BE2C (cell line): ENCODE data around the gene IL32.

Experiments
- DNase-seq: peaks from one replicate; pipeline ENCODE4 v3.0.0-alpha.2; 2020
- H3K27me3 ChIP-seq: fragments of 250-450 bp; sonication (Bioruptor Pico); 2 replicates; pipeline ENCODE4 v1.5.1; 2020; ENCODE audit warnings: mild to moderate bottlenecking
- H3K36me3 ChIP-seq: fragments of 250-450 bp; sonication (Bioruptor Pico); 2 replicates; pipeline ENCODE4 v1.5.1; 2020; ENCODE audit warnings: mild to moderate bottlenecking
- H3K4me1 ChIP-seq: fragments of 250-450 bp; sonication (Bioruptor Pico); 2 replicates; pipeline ENCODE4 v1.5.1; 2020
- H3K4me3 ChIP-seq: 2 replicates; pipeline ENCODE4 v1.5.1; 2011; ENCODE audit warnings: low read depth, low read length
- H3K9me3 ChIP-seq: fragments of 250-450 bp; sonication (Bioruptor Pico); 2 replicates; pipeline ENCODE4 v1.5.1; 2020
- TF ChIP-seq, protein P1 (sequence below): IDR thresholded peaks from 2 replicates; pipeline ENCODE4 v1.5.1; 2012; ENCODE audit warnings: mild to moderate bottlenecking, low read depth, low read length

Gene IL32

DNA sequence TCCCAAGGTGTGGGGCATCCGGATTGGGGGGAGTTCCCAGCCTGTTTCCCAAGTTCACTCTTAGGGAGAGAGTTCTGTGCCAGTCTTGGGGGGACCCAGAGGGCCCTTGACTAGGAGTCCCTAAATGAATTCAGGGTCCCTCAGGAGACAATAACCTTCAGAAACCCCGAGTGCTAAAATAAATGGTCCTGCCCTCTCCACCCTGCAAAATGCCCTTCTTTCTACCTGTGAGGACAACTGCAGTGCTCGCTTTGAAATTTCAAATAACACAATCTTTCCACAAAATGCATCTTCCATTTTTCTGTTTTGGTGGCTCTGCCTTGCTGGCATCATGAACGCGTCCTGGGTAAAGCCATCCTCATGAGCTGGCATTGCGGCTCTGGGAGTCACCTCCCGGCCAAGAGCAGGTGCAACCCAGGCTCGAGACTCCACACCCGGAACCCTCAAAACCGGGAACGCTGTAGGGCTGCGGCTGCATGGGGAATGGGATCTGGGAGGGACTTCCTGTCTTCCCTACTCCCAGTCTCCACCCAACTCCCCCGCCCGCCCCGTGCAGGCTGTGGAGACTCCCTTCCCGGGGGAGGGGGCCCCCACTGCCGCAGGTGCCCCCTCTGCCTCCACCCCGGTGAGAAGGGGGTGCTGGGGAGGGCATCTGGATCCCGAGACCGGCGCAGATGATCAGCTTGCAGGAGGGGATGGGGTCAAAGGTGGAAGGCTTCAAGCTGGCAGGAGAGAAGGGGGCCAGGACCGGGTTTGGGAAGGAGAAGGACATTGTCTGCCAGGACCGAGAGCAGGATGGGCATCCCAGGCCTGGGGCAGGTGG lies 46.8 kb downstream of the IL32 start, which contains the start of gene ZNF205:
Gene ZNF205, plus strand, starts transcription at position 529 of the 823 bp plus-strand sequence. CDS start 845 bp downstream, outside the sequence.
- H3K27me3 ChIP-seq: no peaks in the 10 kb centered on the region
- no peaks in the 10 kb centered on the region; the same call in 1 of the 2 replicates for H3K4me1 ChIP-seq
- TF ChIP-seq, protein P1, sequence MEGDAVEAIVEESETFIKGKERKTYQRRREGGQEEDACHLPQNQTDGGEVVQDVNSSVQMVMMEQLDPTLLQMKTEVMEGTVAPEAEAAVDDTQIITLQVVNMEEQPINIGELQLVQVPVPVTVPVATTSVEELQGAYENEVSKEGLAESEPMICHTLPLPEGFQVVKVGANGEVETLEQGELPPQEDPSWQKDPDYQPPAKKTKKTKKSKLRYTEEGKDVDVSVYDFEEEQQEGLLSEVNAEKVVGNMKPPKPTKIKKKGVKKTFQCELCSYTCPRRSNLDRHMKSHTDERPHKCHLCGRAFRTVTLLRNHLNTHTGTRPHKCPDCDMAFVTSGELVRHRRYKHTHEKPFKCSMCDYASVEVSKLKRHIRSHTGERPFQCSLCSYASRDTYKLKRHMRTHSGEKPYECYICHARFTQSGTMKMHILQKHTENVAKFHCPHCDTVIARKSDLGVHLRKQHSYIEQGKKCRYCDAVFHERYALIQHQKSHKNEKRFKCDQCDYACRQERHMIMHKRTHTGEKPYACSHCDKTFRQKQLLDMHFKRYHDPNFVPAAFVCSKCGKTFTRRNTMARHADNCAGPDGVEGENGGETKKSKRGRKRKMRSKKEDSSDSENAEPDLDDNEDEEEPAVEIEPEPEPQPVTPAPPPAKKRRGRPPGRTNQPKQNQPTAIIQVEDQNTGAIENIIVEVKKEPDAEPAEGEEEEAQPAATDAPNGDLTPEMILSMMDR: no peak
- peaks cover 7% of the 10 kb centered on the region; the same call in 1 of the 2 replicates for H3K36me3 ChIP-seq
- peak within 1 kb of the TSS; percentile 96 for H3K4me3 ChIP-seq
- peak; percentile 82 for DNase-seq
- no peaks in the 10 kb centered on the region for H3K9me3 ChIP-seq

DNA sequence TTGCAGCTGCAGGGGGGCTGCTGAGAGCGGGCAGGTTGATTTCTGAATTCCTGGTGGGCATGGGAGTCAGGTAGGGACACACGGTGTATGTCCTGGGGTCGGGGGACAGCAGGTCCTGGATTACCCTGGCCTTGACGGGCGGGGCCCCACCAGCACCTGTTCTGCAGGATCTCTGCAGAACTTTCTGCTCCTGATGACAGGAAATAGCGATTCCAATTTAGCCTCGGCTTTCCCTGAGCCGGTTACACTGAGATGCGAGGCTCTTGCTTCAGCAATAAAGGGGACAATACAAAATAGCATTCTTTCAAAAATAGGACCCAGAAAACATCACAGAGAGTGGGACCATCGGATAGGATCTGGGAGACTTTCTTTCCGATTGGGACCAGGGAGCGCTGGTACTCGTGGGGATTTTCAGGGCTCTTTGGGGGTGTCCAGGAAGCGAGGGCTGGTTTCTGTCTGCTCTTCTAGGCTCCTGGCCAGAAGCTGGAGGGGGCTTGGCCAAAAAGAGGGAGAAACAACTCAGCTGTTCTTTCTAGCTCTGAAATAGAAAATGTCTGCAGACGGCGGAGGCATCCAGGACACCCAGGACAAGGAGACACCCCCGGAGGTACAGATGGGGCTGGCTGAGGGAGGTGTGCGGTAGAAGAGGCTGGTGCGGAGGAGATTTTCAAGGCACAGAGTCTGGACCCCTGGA lies 47.6 kb downstream of the IL32 start:
- peak overlapping the region; percentile 96 for H3K4me3 ChIP-seq
- H3K9me3 ChIP-seq: no peaks in the 10 kb centered on the region
- TF ChIP-seq, protein P1: no peak
- H3K36me3 ChIP-seq: peaks cover 7% of the 10 kb centered on the region; the same call in 1 of the 2 replicates
- DNase-seq: no peak
- H3K27me3 ChIP-seq: no peaks in the 10 kb centered on the region
- H3K4me1 ChIP-seq: no peaks in the 10 kb centered on the region; the same call in 1 of the 2 replicates

DNA sequence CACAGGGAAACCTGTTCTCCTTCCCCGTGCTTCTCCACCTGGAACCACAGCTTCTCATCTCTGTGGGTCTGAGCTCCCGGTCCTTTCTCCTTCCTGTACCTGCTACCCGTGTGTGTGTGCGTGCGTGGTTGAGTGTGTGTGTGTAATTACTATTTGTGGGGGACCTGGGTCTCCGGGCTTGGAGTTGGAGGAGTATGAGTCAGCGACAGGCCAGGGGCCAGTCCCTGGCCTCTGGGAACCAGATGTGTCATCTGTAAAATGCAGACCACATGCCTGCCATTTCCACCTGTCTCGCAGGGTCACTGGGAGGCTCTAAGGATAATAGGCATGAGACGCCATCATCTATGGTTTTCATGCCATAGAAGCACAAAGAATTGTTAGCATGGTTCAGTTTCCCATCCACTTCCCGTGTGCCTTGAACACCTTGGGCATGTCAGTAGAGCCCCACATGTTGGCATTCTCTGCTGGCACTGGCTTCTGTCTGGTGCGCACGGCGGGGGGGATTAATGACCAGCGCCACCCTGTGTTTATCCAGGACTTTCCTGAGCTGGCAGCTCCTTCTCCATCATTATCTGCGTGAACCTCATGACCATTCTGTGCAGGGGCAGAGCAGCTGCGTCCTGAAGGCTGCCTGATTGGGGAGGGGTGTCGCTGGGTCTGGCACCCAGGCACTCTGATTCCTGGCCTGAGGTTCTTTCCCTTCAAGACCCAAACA lies 48.5 kb downstream of the IL32 start:
- Histone ChIP-seq H3K4me3 (peak overlapping the region; percentile 96), H3K27me3 (no peaks in the 10 kb centered on the region), H3K36me3 (peaks cover 11% of the 10 kb centered on the region; the same call in 1 of the 2 replicates), H3K4me1 (no peaks in the 10 kb centered on the region; the same call in 1 of the 2 replicates), H3K9me3 (no peaks in the 10 kb centered on the region)
- TF ChIP-seq, protein P1: peak; percentile 46
- DNase-seq: peak; percentile 51

DNA sequence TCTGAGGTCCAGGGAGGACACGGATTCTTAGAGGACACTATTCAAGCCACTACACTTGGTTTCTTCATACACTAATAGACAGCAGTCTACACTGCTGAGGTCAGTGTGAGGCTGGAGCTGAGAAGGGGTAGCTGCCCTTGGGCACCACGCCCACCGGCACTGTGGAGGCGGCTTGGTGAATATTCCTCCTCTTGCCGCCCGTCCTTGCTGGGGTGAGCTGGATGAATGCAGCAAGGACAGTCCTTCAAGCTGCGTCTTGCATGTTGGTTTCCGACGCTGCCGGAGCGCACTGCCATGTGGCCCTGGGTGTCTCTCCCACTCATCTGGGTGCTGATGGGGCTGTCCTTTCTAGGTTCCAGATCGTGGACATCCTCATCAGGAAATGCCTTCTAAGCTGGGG lies 49.6 kb downstream of the IL32 start:
- DNase-seq: no peak
- no peak overlapping the region for H3K4me3 ChIP-seq
- H3K36me3 ChIP-seq: peaks cover 19% of the 10 kb centered on the region
- TF ChIP-seq, protein P1: no peak
- no peaks in the 10 kb centered on the region; the same call in 1 of the 2 replicates for H3K4me1 ChIP-seq
- no peaks in the 10 kb centered on the region for H3K9me3 ChIP-seq
- no peaks in the 10 kb centered on the region for H3K27me3 ChIP-seq

DNA sequence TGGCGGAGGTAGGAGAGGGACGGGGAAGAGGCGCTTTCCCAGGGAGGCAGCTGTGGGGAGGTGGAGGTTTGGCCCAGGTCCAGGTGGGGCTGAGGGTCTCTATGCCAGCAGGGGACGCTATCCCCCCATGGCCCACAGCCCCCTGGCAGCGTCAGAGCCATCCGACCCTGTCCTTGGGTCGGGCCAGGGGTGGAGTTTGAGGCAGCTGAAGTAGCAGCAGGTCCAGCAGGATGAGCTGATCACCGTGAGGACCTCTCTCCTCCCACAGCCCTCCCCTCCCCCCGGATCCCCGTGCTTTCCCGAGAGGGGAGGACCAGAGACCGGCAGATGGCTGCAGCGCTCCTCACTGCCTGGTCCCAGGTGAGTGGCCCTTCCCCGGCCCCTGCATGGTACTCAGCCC lies 50.1 kb downstream of the IL32 start:
- Histone ChIP-seq H3K36me3 (peaks cover 21% of the 10 kb centered on the region), H3K27me3 (no peaks in the 10 kb centered on the region), H3K9me3 (no peaks in the 10 kb centered on the region), H3K4me1 (no peaks in the 10 kb centered on the region; the same call in 1 of the 2 replicates), H3K4me3 (no peak overlapping the region)
- no peak for DNase-seq
- TF ChIP-seq, protein P1: peak; percentile 28
